Esophagus squamous epithelium (tissue), 5 donors: ENCODE measurements around the gene EMSY. TPM values are rescaled to one million over a fixed set of nuclear protein-coding genes. Genes with fewer than 3 reads are reported as not detected.
A peak's percentile ranks its signal among the peaks of the same experiment; 100 is the strongest.

Source experiments
- DNase-seq: peaks from one replicate; lab custom pipeline; 2025; lab: John Stamatoyannopoulos, UW
- H3K27ac ChIP-seq, 4 donors: fragments of 200-600 bp; sonication (generic); one replicate each; pipeline ENCODE4 v1.5.1; 2016 to 2019; ENCODE audit warnings: mild to moderate bottlenecking in 1 of 4
- H3K27me3 ChIP-seq, 4 donors: fragments of 200-600 bp; sonication (generic); 1 replicate in 3 of 4; 2 replicates in 1 of 4; pipeline versions ENCODE4 v1.5.1 to v1.6.0; 2017 to 2021; ENCODE audit warnings: antibody characterized with exemption in 1 of 4
- H3K36me3 ChIP-seq, 3 donors: fragments of 200-600 bp; sonication (generic); one replicate each; pipeline ENCODE4 v1.5.1; 2016 to 2019
- H3K4me1 ChIP-seq, 3 donors: fragments of 200-600 bp; sonication (generic); one replicate each; pipeline ENCODE4 v1.5.1; 2017 to 2019
- H3K4me3 ChIP-seq, 4 donors: fragments of 200-600 bp; sonication (generic); 1 replicate in 3 of 4; 2 replicates in 1 of 4; pipeline ENCODE4 v1.5.1; 2016 to 2019; ENCODE audit warnings: mild to moderate bottlenecking in 2 of 4, moderate library complexity in 1 of 4
- H3K9me3 ChIP-seq, 3 donors: fragments of 200-600 bp; sonication (generic); one replicate each; pipeline ENCODE4 v1.5.1; 2016 to 2019
- POLR2A ChIP-seq, 4 donors: fragments of 450-650 bp; IDR thresholded peaks; one replicate each; pipeline ENCODE4 v1.6.1; 2017; ENCODE audit warnings: antibody characterized with exemption in 4 of 4, mild to moderate bottlenecking in 4 of 4, moderate library complexity in 3 of 4
- WGBS, 2 donors: methylation state at CpG; one replicate each; pipeline ENCODE4 v1.1.5; 2018; 5-methylcytosine and 5-hydroxymethylcytosine counted together
- intact Hi-C: fragments of 100-400 bp; cut with DNase I; formaldehyde crosslinking; loops from one replicate; pipeline ENCODE4 v1.15.0; 2022
- small RNA-seq, 4 donors: library from RNA; depleted of rRNA; stranded (forward); fragments of <200 nt; gene quantifications; one replicate each; pipeline ENCODE3, GENCODE V24; 2016
- total RNA-seq, 4 donors: library from RNA; depleted of rRNA; stranded (reverse); fragments of >200 nt; gene quantifications; one replicate each; pipeline ENCODE4 v1.1.0, GENCODE V29; 2016
- TF ChIP-seq, protein P1 (sequence below), 6 experiments: fragments of 450-650 bp in 4 of 6; fragments of 200-600 bp in 2 of 6; sonication (generic) in 2 of 6; IDR thresholded peaks; one replicate each; pipeline ENCODE4 v1.5.1; 2016 to 2019; ENCODE audit warnings: antibody characterized with exemption in 6 of 6, mild to moderate bottlenecking in 4 of 6, moderate library complexity in 4 of 6
- donor health status: DM: yes; HTN: yes; CAD: no.

Gene EMSY
- total RNA-seq, 4 donors from 2014 or later, result 10.0 to 31.0 (median 22.3) TPM

DNA sequence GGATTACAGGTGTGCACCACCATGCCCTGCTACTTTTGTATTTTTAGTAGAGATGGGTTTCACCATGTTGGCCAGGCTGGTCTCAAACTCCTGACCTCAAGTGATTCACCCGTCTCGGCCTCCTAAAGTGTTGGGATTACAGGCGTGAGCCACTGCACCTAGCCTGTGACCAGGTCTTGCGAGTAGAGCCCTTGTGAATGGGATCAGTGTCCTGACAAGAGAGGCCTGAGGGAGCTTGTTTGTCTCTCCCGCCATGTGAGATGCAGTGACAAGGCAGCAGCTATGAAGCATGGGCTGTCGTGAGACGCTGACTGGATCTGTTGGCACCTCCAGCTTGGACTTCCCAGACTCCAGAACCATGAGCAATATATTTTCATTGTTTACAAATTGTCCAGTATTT, 156.5 kb downstream of the EMSY start:
- intact Hi-C loops, result no loop called here
- Histone ChIP-seq H3K36me3 (no peaks in the 10 kb centered on the region), H3K4me1 (peaks cover 5 to 41% (median 36%) of the 10 kb centered on the region in 3 donors), H3K9me3 (no peaks in the 10 kb centered on the region), H3K4me3 (no peak overlapping the region), H3K27me3 (peaks cover 0 to 4% (median 0%) of the 10 kb centered on the region in 4 donors), H3K27ac (peak overlapping the region in 1 of 4 donors; percentile 44)
- 67 to 78% methylated on average over 1 to 4 of the region's 7 CpGs for WGBS, 2 donors
- no peak for DNase-seq
- TF ChIP-seq POLR2A (IDR thresholded peaks at IDR 0.05), result no peak
- TF ChIP-seq, protein P1, sequence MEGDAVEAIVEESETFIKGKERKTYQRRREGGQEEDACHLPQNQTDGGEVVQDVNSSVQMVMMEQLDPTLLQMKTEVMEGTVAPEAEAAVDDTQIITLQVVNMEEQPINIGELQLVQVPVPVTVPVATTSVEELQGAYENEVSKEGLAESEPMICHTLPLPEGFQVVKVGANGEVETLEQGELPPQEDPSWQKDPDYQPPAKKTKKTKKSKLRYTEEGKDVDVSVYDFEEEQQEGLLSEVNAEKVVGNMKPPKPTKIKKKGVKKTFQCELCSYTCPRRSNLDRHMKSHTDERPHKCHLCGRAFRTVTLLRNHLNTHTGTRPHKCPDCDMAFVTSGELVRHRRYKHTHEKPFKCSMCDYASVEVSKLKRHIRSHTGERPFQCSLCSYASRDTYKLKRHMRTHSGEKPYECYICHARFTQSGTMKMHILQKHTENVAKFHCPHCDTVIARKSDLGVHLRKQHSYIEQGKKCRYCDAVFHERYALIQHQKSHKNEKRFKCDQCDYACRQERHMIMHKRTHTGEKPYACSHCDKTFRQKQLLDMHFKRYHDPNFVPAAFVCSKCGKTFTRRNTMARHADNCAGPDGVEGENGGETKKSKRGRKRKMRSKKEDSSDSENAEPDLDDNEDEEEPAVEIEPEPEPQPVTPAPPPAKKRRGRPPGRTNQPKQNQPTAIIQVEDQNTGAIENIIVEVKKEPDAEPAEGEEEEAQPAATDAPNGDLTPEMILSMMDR (IDR thresholded peaks at IDR 0.05), result no peak

GRCh38 chr11:76601724-76602123, 156.9 kb downstream of the EMSY start:
- WGBS, 2 donors, result 75 to 97% methylated on average over 3 of the region's 3 CpGs
- TF ChIP-seq POLR2A (IDR thresholded peaks at IDR 0.05), result no peak
- TF ChIP-seq, protein P1 (IDR thresholded peaks at IDR 0.05), result no peak
- H3K4me1 ChIP-seq, result peaks cover 5 to 45% (median 36%) of the 10 kb centered on the region in 3 donors
- DNase-seq, result no peak
- no peaks in the 10 kb centered on the region for H3K36me3 ChIP-seq
- H3K9me3 ChIP-seq, result no peaks in the 10 kb centered on the region
- no peak overlapping the region for H3K4me3 ChIP-seq
- intact Hi-C loops, result no loop called here
- peak overlapping the region in 2 of 4 donors; percentile 44 to 79 for H3K27ac ChIP-seq
- H3K27me3 ChIP-seq, result peaks cover 0 to 4% (median 0%) of the 10 kb centered on the region in 4 donors

DNA sequence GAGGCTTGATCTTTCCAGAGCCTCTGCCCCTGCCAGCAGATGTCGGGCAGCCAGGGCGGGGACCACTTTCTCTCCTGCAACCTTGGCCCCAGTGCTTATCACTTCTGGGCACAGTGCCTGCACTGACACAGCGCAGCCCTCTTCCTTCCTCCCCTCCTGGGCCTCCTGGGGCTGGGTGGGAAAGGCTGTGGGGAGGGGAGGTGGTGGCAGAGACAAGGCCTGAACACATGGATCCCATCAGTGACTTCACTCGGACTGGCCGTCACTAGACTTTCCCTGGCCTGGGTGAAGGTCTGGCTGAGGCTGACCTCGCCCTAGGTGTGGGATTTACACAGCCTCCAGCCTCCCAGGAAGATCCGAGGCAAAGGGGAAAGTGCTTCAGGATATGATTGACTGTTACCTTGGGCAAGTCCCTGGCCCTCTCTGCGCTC, 157.6 kb downstream of the EMSY start:
- DNase-seq, result no peak
- Histone ChIP-seq H3K4me3 (no peak overlapping the region), H3K27ac (peak overlapping the region in 2 of 4 donors; percentile 44 to 79), H3K27me3 (peaks cover 0 to 4% (median 0%) of the 10 kb centered on the region in 4 donors), H3K4me1 (peaks cover 5 to 48% (median 36%) of the 10 kb centered on the region in 3 donors), H3K36me3 (no peaks in the 10 kb centered on the region), H3K9me3 (no peaks in the 10 kb centered on the region)
- intact Hi-C loops, result no loop called here
- TF ChIP-seq POLR2A (IDR thresholded peaks at IDR 0.05), result no peak
- TF ChIP-seq, protein P1 (IDR thresholded peaks at IDR 0.05), result no peak
- 34 to 41% methylated on average over 3 to 4 of the region's 8 CpGs for WGBS, 2 donors

Small RNA genes lying within 50 kb of the gene (small RNA-seq; reads per million reads assigned to genes)
- gene AP001189.2 (0 reads per million in 4 donors), gene RF00019 (0 reads per million in 4 donors)

Other genes starting within 250 kb of the EMSY start
- gene WNT11, start 238.5 kb upstream of the EMSY start, total RNA-seq, result 1 to 10 TPM in 1 of 4 donors, under 1 TPM in 3; 0.13 to 3.2 (median 0.38) TPM
- 10 to 100 TPM in 3 of 4 donors, 1 to 10 TPM in 1; 6.4 to 26.9 (median 17.4) TPM for gene THAP12, start 63.9 kb upstream of the EMSY start, total RNA-seq
- gene GVQW3, start 63.7 kb upstream of the EMSY start, total RNA-seq, result under 1 TPM in 3 of 4 donors, not detected in 1; 0.15 to 0.95 (median 0.31) TPM
- 10 to 100 TPM in 2 of 4 donors, 1 to 10 TPM in 2; 3.0 to 23.4 (median 8.5) TPM for gene LRRC32, start 225.7 kb downstream of the EMSY start, total RNA-seq